GM18517 (cell line): Measurements from ENCODE around the gene SRSF1.
"Not testable (repeated sequence)": the region's sequence is repeated elsewhere in the genome, so short reads cannot be mapped to it uniquely, and the experiment has no call there.

Experiments used
- ATAC-seq: cut with Tn5 transposase; IDR thresholded peaks from one replicate; pipeline ENCODE4 v1.9.1; 2021; ENCODE audit warnings: mild to moderate bottlenecking, moderate library complexity; ENCODE audit not compliant: unreplicated experiment

The SRSF1 gene

DNA sequence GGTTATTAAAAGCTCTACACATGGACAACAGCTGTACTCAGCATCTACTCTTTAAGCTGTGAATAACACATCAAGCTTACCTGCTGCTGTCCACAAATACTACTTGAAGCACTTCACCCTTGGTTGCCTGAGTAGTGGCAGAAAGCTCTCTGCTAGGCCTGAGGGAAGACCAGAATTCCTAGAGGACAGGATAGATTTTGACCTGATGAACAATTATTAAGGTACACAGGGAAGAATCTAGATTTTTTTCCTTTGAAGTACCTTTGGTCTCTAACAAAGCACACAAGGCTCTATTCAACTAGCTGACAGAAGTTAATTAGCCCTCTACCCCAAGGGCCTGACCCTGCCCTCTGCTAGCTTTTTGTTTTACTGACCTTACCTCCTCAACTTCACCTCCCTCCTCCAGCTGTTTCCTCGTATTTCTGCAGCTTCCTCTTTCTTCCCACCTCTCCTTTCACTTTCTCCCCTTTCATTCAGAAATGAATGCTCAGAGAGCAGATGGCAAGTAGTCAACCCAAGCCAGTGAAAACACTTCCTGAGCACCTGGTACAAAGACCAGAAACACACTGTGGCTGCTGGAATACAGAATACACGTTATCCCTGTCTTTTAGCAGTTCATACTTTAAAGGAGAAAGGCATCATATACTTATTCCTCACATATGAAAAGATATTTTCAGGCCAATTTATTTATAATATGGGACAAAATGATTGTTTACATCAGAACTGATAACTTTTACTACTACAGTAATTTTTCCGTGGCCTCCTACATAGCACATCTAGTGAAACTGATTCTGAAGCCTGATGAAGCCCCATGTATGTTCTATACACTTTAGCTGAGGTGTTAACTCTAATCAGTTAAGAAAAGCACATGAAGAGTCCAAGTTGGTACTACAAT is 13.3 kb downstream of the SRSF1 start:
- no peak for ATAC-seq

- ATAC-seq = no peak
Observed at GRCh38 chr17:57991537-57991936, 15.5 kb downstream of the SRSF1 start.

DNA sequence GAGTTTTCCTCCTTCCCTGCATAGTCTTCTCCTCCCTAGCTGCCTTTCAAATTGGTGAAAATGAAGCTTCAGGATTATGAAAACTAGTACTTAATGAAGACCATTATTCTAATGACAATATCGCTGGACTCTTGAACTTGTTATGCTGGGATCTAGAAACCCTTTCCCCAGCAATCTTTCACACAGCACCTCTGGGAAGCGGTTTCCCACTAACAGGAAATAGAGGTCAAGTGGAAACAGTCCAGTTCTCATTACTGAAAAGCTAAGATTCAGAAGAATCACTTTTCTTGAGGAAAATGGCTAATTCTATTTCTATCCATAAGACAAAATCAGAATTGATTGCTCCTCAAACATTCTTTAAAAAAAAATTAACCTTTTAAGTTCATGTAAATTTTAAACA is 17.0 kb downstream of the SRSF1 start:
- ATAC-seq = no peak

DNA sequence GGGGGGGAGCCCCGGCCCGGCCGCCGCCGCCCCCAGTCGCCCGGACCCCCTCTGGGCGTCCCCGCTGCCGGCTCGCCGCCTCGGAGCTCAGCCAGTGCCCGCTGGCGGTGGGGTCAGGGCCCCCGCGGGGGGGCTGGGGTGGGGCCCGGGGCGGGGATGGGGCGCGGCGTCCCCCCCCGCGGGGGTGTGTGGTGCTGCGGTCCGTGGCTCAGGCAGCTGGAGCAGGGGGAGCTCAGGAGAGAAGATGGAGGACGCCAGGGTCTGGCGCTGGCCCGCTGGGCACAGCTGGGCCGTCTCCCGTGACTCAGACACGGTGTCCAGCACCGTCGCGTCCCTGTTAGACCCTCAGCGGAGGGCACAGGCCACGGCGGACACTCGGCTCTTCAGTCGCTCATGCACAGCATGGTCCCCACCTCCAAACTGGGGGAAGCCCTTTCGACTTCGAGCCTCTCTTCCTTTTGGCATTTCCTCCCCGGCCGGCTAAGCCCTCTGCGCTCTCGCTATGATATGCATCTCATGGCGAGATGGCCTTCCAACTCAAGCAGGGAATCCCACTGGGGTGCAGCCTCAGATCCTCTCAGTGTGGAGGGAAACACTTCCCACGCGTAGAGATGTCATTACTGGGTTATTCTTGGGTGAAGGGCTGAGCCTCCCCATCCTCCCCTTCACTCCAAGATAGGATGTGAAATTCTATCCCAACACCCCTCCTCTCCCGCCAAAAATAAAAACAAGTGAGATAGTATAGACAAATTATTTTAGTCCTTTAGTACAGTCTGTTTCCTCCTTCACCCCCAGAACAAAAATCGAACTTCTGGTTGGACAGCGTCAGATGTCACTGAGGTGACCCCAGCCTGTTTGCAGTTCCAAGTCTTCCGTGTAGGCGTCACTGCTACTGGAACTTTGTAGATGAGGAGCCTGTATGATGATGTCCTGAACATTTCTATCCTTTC is 18.5 kb downstream of the SRSF1 start:
- peak; percentile 64 for ATAC-seq

DNA sequence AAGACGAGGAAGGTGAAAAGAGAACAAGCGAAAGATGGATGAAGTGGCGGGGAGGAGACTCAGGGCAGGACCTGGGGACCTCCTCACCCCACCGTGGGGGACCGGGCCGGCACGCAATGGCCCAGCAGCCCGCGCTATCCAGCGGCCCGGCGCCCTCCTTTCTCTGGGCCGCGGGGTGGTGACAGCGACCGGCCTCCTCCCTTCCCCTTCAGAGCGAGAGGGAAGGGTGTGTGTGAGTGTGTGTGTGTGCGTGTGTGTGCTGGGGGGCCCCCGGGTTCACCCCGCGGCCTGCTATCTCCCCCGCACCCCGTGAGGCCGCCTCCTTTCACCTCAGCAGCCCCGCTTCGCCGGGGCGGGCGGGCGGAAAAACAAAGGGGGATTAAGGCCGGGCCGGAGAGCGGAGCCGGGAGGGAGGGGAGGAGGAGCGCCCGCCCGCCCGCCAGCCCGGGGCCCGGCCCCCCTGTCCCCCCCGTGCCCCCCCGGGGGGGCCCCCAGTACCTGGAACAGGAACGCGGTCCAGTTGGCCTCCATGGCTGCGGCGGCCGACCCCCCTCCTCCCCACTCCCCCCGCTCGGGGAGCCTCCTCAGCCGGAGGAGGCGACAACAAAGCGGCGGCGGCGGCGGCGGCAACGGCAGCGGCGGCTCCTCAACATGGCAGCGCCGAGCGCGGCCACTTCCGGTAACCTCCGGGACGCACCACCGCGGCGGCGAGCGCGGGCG is 19.3 kb downstream of the SRSF1 start, which contains the start of gene VEZF1:
Gene VEZF1, minus strand, starts transcription at position 674 of the 720 bp plus-strand sequence. Its CDS starts 143 bp downstream, at position 531.
- ATAC-seq = peak; percentile 33

DNA sequence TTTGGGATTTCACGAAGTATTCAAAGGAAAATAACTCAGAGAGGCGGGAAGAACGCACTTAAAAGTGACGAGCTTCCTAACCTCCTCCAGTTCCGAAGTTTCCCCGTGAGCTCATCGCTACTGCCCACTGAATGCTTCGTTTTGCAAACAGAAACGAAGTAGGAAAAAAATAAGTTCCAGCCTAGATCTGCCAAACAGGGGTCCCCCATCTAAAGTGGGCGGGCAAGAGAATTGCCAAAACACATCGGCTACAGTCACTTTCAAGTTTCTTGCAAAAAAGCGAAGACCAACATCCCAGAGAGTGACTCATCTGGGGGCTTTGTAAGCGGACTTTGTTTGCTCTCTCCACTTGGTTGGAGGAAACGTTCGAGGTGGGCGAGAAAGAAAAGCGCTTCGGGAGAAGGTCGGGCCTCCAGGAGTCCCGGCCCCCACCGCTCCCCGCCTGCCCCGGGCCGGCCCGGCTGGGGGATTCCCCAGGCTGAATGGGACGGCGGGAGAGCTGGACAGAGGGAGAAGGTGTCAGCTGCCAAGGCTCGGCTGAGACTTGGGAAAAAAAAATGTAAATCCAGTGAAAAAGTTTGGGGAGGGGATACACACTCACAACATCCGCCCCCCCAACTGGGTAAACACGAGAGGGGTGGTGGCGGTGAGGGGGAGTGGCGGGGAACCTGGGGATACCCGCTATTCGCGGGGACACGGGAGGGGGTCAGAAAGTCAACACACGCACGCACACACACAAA is 20.0 kb downstream of the SRSF1 start:
- ATAC-seq = no peak

GRCh38 chr17:57985675-57985974 is 21.4 kb downstream of the SRSF1 start:
- no peak for ATAC-seq

- no peak for ATAC-seq
Observed at GRCh38 chr17:57984936-57985674, 21.9 kb downstream of the SRSF1 start.

DNA sequence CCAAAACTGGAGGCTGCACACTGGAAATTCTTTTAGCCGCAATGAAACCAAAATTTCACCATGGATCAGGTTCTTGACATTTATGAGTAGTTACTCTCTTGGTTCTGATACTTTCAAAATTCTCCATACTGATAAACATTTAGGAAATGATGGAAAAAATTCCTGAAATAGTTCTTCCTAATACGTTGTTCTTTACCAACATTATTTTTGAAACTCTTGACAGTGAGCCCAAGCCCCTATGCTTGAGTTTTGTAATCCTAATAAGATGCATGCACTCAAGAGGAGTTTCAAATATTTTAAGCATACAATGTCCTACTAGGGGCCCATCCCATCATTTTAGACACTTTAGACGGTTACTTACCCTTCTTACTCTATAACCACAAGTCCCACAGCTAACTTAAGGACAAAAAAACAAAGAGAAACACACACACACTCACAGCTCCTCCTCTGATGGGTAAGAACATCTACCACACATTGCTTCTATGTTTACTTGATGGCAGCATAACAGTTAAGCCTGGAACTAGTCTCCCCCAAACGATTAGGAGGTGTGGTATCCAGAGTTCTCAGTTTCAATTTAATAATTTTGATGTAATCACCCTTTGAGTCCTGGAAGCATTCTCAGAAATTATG is 22.7 kb downstream of the SRSF1 start:
- no peak for ATAC-seq

DNA sequence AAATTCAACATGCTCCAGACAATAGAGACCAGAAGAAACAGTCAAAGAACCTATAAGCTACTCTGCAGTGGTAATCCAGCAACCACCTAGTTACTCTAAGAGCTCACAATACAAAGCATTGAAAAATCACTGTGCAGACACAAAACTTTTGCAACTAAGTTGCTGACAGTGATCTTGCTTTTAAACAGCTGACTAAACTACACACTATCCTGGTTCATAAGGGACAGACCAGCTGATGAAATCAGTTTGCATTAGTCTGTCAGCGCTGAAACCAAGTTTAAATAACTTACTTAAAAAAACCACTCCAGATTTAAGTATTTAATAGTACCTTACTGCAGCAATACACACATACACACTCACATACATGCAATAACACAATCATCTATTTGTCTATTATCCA is 23.6 kb downstream of the SRSF1 start:
- no peak for ATAC-seq

DNA sequence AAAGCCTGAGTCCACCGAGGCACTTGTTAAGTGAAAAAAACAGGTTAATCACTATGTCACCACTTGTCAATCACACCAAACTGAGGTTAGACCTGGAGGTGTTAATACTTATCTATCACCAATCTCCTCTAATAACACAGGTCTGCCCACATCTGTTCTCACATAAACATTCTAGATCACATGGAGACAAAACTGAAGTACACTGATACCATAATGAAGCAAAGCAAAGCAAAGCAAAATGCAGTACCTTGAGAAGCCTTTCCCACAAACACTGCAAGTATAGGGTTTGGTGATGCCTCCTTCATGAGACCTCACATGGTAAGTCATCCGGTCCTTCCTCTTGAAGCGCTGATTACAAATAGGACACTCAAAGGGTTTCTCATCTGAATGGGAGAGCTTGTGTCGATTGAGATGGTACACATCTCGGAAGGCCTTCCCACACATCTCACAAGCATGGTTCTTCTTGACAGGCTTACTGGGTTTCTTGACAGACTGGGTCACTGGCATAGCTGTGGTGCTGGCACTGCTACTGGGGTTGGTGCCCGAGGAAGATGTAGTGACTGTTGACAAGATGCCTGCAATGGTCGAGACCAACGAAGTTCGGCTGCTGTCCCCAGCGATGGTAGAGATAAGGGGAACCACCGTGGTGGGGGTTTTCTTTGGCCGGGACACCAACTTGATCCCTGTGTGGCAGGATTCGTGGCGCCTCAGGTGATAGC is 24.4 kb downstream of the SRSF1 start:
- no peak for ATAC-seq

- ATAC-seq = no peak
Observed at GRCh38 chr17:57980522-57980921, 26.5 kb downstream of the SRSF1 start.

GRCh38 chr17:57979076-57979475 is 28.0 kb downstream of the SRSF1 start:
- no peak for ATAC-seq

DNA sequence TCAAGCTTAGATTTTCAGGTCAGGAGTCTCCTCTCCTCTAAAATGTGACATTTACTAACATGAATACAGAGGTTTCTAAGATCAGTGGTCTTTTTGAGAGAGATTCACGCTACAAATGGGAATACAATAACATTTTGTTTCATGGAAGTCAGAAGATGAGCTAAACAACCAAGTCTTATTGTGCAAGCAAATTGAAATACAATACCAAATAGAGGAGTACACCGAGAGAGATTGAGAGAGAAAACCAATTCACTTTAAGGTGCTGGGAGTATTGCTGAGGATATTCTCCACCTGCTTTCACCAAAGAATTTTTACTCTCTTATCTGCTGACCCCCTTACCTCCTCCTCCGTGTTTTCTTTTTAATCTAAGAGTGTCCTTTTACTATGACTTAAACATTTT is 30.5 kb downstream of the SRSF1 start:
- ATAC-seq = no peak

GRCh38 chr17:57975044-57975443 is 32.0 kb downstream of the SRSF1 start:
- no peak for ATAC-seq

- not testable (repeated sequence) for ATAC-seq
Observed at GRCh38 chr17:57974053-57974824, 32.8 kb downstream of the SRSF1 start.

DNA sequence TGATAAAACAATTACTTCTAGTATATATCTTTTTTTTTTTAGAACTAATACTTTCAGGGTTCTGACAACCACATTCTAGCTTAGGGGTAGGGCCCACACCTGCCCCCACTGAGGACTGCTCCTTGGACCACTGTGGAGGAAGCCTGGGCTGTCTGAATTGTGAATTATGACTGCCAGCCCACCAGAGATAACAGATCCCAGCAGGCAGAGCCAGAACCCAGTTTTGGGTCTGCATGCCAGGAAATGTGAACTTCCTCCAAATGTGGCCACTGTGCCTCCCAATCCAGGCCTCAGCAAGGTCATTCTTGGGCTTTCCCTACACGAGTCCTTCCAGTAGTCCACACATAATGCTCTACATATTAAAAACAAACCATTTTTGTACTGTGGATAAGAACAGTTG is 34.9 kb downstream of the SRSF1 start:
- ATAC-seq = no peak

GRCh38 chr17:57971572-57971971 is 35.5 kb downstream of the SRSF1 start:
- no peak for ATAC-seq
